Right renal pelvis (tissue), 4 donors: ENCODE measurements around the gene CSNK1G1. TPM values are rescaled to one million over a fixed set of nuclear protein-coding genes. Genes with fewer than 3 reads are reported as not detected.
A peak's percentile ranks its signal among the peaks of the same experiment; 100 is the strongest.
"Not testable (repeated sequence)": the region's sequence is repeated elsewhere in the genome, so short reads cannot be mapped to it uniquely, and the experiment has no call there.

Source experiments
- DNase-seq, 4 donors: peaks; one replicate each; pipeline ENCODE4 v3.0.0-alpha.2; 2013; ENCODE audit warnings: low read depth in 4 of 4, low spot score in 3 of 4, missing footprints in 1 of 4
- polyA plus RNA-seq, 4 donors: library from polyadenylated mRNA; unstranded; fragments of 120-200 nt; gene quantifications; one replicate each; pipeline ENCODE4 v1.2.1, GENCODE V29; 2013; ENCODE audit not compliant: insufficient read length in 4 of 4

The CSNK1G1 gene
- polyA plus RNA-seq, 4 donors = 18.7 to 23.1 (median 21.1) TPM

DNA sequence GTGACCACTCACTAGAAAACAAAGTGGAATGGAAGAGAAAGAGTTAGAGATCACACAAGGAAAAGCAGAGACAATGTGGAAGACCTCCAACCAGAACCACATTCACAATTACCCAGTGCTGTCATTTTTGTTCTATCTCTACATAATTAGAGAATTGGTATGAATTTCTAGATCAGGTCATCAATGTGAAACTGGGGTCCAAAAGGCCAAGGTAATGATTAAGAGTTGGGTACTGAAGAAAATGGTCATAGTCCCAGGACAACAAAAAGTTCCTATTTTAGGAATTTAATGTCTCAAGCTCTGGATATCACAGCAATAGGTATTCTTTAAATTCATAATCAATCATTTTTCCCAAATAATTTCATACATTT is 108.5 kb downstream of the CSNK1G1 start:
- no peak for DNase-seq

DNA sequence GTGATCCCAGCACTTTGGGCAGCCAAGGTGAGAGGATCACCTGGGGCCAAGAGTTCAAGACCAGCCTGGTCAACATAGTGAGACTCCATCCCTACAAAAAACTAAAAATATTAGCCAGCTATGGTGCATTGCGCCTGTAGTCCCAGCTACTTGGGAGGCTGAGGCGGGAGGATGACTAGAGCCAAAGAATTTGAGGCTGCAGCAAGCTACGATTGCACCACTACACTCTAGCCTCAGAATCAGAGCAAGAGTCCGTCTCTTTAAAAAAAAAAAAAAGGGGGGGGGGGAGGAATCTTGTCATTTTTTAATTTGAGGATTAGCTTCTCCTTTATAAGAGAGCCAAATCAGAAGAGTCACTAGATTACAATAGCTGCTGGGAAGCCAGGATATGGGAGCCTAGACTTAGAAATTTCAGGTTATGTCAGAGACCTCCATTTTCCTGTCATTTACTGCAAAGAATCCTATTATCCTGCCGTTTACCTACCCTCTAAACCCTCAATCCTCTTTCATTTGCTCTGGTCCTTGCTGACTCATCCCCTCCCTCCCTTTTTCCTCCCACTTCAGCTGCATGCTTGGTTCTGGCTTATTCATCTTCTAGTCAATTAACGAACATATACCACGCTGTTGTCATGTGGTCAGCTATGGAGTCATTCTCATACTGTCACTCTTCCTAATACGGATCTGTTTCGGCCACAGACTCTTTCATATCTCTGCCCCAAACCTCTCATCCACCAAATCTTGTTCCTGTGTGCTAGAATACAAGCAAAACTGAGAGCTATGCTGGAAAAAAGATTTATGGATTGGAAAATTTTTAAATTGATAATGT is 109.4 kb downstream of the CSNK1G1 start:
- no peak for DNase-seq

- DNase-seq = no peak
These were observed 110.6 kb downstream of the CSNK1G1 start for GRCh38 chr15:64245405-64245804.

- no peak for DNase-seq
These were observed 118.3 kb downstream of the CSNK1G1 start for GRCh38 chr15:64237677-64238076.

DNA sequence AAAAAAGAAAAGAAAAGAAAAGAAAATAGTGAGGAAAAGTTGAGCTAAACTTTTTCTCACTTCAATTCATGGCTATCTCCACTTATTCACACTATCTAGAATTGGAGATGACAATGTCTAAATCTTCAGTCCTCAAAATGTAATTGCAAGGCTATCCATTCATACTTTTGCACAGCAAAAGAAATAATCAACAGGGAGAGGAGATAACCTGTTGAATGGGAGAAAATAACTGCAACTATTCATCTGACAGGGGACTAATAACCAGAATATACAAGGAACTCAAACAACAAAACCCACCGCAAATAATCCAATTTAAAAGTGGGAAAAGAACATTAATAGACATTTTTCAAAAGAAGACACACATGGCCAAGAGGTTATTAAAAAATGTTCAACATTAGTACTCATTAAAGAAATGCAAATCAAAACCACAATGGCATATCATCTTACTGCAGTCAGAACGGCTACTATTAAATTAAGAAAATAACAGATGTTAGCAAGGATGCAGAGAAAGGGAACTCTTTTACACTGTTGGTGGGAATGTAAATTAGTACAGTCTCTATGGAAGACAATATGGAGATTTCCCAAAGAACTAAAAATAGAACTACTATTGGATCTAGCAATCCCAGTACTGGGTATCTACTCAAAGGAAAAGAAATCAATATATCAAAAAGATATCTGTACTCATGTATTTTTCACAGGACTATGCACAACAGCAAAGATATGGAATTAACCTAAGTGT is 119.6 kb downstream of the CSNK1G1 start:
- DNase-seq = no peak

DNA sequence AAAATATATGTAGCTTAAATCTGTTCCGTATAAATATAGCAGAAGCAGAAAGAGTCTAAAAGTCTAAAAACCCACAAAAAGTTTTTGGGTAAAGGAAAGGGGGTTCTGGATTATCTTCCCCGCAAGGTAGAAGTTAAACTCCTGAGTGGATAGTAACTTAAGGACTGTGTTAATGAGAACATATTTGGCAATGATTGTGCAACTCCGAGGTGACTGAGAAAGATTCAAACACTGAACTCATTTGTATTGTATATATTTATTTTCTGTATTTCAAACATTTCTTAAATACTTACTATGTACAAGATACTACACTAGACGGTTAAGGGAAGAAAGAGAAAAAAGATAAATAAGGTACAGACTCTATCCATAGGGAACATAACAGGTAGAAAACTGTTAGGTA is 120.4 kb downstream of the CSNK1G1 start:
- no peak for DNase-seq

- no peak for DNase-seq
These were observed 122.7 kb downstream of the CSNK1G1 start for GRCh38 chr15:64233299-64233698.

DNA sequence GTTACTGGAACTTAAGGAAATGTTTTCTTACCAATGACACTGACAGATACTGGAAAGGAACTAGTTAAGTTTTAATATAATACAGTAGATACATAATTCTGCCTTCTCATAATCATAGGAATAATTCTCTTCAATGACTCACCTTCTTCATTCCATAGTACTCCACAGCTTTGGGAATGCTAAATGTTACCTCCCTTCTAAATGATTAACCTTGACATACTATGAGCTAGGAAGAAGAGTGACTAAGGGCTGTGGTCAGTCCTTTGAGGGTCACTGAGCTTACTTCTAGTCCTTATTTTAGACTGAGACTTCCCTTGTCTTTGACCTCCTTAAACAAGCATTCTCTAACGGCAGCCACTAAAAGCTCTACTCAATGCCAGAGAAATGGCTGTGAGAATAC is 123.6 kb downstream of the CSNK1G1 start:
- DNase-seq = no peak

- no peak for DNase-seq
These were observed 126.7 kb downstream of the CSNK1G1 start for GRCh38 chr15:64229129-64229724.

GRCh38 chr15:64225804-64226203 is 130.2 kb downstream of the CSNK1G1 start:
- DNase-seq = no peak

DNA sequence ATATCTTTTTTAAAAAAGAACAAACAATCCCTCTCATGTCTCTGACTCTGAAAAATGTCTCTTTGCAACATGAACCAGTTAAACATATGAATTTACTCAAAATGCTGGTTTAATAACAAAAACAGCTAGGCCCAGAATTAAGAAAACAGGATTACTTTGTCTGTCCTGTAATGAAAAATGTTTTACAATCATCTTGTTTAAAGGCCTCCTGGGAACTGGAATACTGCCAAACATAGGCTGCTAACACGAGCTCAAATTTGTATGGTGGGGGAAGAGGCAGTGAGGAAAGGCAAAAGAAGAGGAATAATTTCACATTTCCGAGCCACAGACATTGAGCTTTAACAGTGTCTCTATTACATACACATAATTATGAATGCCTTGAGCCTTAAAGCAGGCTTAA is 131.5 kb downstream of the CSNK1G1 start:
- peak; percentile 54 to 74 (median 66) for DNase-seq

- DNase-seq = no peak
These were observed 132.1 kb downstream of the CSNK1G1 start for GRCh38 chr15:64223882-64224281.

- DNase-seq = no peak
These were observed 133.2 kb downstream of the CSNK1G1 start for GRCh38 chr15:64222573-64223366.

GRCh38 chr15:64221911-64222310 is 134.1 kb downstream of the CSNK1G1 start:
- not testable (repeated sequence) for DNase-seq

GRCh38 chr15:64217429-64217750 is 138.6 kb downstream of the CSNK1G1 start:
- not testable (repeated sequence) for DNase-seq

GRCh38 chr15:64216730-64217428 is 139.1 kb downstream of the CSNK1G1 start:
- DNase-seq = no peak

- no peak for DNase-seq
These were observed 139.8 kb downstream of the CSNK1G1 start for GRCh38 chr15:64216196-64216595.

DNA sequence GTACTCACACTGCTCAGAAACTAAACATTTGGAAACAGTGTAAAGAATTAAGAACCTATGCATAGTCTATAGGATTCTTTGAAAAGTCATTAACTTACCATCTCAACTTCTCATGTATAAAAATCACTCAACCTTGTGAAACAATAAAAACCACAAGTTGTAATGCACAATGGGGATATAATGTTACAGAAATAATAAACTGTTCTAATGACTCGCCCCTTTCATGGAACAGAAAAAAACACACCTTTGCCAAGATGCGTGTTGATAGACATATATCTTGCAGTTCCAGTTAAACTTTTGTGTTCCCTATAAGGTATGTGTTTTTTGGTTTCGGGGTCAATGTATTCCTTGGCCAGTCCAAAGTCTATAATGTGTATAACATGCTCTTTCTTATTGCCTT is 142.3 kb downstream of the CSNK1G1 start:
- DNase-seq = no peak

- no peak for DNase-seq
These were observed 144.3 kb downstream of the CSNK1G1 start for GRCh38 chr15:64211696-64212095.

DNA sequence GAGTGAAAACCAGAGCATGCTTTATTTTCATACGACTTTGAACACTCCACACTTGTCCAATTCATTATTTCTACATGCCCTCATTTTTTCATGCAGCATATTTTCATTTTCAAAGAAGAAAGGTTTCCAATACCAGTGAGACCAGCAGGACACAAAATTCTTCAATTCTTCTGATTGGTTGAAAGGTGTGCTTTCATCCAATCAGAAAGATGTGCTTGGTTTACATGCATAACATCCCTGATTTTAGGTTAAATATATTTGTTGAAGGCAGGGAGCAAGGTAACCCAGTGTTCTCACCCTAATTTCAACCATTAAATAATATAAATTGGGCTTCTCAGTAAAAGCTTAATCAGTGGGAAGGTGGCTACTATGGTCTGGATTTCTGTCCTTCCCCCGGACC is 145.6 kb downstream of the CSNK1G1 start:
- no peak for DNase-seq
